Lower leg skin (tissue), 4 donors: Measurements from ENCODE around the gene ALG12. TPM values are rescaled to one million over a fixed set of nuclear protein-coding genes. Genes with fewer than 3 reads are reported as not detected.

ENCODE experiments used
- DNase-seq, 2 donors: peaks; one replicate each; pipeline ENCODE4 v3.0.0-alpha.2; 2019; ENCODE audit warnings: low spot score in 2 of 2
- H3K4me3 ChIP-seq: fragments of 200-600 bp; sonication (generic); 2 replicates; pipeline ENCODE4 v1.5.1; 2017; ENCODE audit warnings: mild to moderate bottlenecking, low read depth; ENCODE audit not compliant: poor library complexity, severe bottlenecking
- POLR2A ChIP-seq, 2 donors: fragments of 450-650 bp; IDR thresholded peaks; one replicate each; pipeline ENCODE4 v1.6.1; 2016 to 2017; ENCODE audit warnings: antibody characterized with exemption in 2 of 2, mild to moderate bottlenecking in 1 of 2, moderate library complexity in 1 of 2
- WGBS, 2 donors: methylation state at CpG; one replicate each; pipeline ENCODE4 v1.1.5; 2018; 5-methylcytosine and 5-hydroxymethylcytosine counted together
- intact Hi-C: fragments of 100-400 bp; cut with DNase I; formaldehyde crosslinking; loops from one replicate; pipeline ENCODE4 v1.15.0; 2023; ENCODE audit warnings: low total_unique reads
- total RNA-seq, 4 donors: library from RNA; depleted of rRNA; stranded (reverse); fragments of >200 nt; gene quantifications; one replicate each; pipeline ENCODE4 v1.1.0, GENCODE V29; 2016
- TF ChIP-seq, protein P1 (sequence below), 3 donors: fragments of 450-650 bp; IDR thresholded peaks; one replicate each; pipeline ENCODE4 v1.5.1; 2016; ENCODE audit warnings: antibody characterized with exemption in 3 of 3, mild to moderate bottlenecking in 3 of 3, moderate library complexity in 2 of 3

ALG12 gene
- total RNA-seq, 4 donors from 2014 or later = 7.5 to 25.6 (median 16.1) TPM

DNA sequence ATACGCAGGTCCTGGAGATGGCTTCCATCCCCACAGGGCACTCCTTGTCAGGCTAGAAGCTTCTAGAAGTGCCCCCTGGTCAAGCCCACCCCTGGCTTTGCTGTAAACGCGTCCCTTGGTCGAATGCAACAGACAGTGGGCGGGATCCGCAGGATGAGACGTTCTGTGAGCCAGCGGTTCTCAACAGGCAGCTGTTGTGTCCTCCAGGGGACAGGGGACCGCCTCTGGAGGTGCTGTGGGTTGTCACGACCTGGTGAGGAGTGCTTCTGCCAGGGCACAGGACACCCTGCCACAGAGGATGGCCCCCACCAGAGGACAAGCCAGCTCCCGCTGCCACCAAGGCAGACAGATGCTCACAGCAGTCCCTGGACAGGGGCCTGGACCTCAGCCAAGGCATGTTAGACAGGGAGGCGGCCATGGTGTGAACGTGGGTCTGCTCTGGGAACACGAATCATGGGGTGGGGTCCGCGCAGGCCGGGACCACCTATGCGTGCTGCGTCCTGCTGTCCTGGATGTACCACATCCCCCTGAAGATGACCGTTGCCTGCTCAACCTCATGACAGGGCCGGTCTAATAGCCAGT, 11.8 kb upstream of the ALG12 start:
- TF ChIP-seq, protein P1, sequence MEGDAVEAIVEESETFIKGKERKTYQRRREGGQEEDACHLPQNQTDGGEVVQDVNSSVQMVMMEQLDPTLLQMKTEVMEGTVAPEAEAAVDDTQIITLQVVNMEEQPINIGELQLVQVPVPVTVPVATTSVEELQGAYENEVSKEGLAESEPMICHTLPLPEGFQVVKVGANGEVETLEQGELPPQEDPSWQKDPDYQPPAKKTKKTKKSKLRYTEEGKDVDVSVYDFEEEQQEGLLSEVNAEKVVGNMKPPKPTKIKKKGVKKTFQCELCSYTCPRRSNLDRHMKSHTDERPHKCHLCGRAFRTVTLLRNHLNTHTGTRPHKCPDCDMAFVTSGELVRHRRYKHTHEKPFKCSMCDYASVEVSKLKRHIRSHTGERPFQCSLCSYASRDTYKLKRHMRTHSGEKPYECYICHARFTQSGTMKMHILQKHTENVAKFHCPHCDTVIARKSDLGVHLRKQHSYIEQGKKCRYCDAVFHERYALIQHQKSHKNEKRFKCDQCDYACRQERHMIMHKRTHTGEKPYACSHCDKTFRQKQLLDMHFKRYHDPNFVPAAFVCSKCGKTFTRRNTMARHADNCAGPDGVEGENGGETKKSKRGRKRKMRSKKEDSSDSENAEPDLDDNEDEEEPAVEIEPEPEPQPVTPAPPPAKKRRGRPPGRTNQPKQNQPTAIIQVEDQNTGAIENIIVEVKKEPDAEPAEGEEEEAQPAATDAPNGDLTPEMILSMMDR (IDR thresholded peaks at IDR 0.05) = no peak
- TF ChIP-seq POLR2A (IDR thresholded peaks at IDR 0.05) = no peak
- intact Hi-C loops = loop anchor here (2.0 to 10.0 kb wide), 2 partner anchors 101 to 255 kb away; partner anchors contain the start of gene TRABD
- H3K4me3 ChIP-seq = no peak overlapping the region
- no peak for DNase-seq
- 31 to 58% methylated on average over 9 to 21 of the region's 21 CpGs for WGBS, 2 donors

DNA sequence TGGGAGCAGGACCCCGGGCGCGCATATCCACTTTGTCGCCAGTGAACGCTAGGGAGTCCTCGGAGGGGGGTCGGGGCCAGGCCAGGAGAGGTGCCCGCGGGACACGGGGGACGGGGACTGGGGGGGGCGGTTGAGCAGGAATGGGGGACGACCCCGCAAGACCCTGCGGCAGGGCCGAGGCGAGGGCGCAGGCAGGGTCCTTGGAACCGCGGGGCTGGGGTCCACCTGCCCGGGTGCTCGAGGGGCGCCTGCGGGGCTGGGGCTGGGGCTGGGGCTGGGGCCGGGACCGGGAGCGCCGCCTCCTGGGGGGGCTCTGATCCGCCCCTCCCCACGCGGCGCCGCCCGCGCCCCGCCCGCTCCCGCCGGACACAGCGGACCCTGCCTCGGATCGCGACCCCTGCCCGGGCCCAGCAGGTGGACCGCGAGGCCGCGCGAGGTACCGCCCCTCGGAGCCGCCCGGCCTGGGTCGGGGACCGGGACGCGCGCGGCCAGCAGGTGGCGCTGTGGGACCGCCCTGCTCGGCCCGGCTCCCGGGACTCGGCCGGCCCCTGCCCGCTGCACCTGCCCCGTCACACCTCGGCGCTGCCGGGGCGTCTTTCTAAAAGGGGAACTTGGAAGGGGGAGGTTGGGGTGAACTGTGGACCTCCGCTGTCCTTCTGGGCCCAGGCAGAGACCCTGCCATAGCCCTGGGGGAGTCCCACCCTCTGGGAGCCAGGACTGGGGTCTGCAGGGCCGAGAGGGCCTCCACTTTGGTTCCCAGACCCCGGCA, 11.2 kb upstream of the ALG12 start:
- WGBS, 2 donors = 0 to 4% methylated on average over 16 to 37 of the region's 75 CpGs
- no peak for DNase-seq
- intact Hi-C loops = no loop called here
- H3K4me3 ChIP-seq = no peak overlapping the region
- TF ChIP-seq POLR2A (IDR thresholded peaks at IDR 0.05) = no peak
- TF ChIP-seq, protein P1 (IDR thresholded peaks at IDR 0.05) = no peak

DNA sequence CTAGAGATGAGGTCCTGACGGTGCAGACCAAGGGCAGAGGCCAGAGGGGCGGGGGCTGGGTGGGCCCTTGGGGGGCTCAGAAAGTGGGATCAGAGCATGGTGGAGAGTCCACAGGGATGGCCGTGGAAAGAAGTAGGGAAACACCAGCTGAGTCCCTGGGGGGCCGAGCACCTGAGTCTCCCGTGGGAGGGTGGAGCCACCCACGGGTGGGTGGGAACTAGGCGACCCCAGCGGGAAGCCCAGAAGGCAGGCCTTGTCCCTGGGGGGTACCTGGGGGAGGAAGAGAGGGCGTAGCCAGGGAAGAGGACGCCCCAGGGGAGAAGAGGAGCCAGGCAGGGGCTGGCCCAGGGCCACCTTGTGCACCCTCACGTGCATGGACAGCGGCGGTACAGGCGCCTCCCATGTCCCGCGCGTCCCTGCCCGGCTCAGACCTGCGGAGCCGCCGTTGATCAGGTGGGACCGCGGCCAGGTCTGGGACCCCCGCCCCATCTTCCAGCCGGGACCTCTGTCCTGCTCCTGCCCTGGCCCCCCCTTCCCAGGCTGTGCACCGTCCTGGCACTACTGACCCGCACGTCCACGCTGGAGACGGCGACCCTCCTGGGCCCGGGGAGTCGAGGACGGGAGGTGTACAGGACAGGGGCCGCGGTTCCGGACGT, 10.4 kb upstream of the ALG12 start:
- WGBS, 2 donors = 28 to 38% methylated on average over 27 to 29 of the region's 38 CpGs
- DNase-seq = no peak
- no peak overlapping the region for H3K4me3 ChIP-seq
- TF ChIP-seq, protein P1 (IDR thresholded peaks at IDR 0.05) = no peak
- TF ChIP-seq POLR2A (IDR thresholded peaks at IDR 0.05) = no peak
- intact Hi-C loops = no loop called here

- WGBS, 2 donors = 89% methylated on average over 7 to 8 of the region's 8 CpGs
Measured at GRCh38 chr22:49928185-49928495, 9.9 kb upstream of the ALG12 start.

DNA sequence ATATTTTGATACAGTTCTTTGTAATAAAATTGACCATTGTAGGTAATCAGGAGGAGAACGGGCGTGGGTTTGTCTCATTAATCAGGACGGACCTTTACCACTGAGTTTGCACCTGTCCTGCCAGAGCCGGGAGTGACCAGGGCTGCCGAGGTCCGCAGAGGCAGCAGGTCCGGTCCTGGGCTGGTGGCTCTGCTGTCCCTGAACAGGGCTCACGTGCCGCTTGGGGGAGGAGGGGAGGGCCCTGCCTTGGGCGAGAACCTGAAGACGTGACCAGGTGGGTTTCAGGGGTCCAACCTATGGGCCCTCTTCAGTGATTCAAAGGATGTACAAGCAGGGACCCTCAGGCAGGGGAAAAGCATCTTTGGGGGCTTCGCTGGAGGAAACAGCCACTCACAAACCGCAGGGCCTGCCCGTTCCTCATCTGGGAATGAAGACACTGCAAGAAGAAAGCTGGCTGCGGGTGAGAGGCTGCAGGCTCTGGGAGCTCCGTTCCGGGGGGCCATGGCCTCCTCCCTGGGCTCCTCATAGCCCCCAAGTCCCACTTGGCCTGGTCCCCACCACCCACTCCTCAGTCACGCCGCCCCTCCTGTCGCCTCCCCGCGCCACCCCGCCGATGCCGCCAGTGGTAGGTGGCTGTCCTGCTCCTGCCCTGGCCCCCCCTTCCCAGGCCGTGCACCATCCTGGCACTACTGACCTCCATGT, 9.4 kb upstream of the ALG12 start:
- TF ChIP-seq, protein P1 (IDR thresholded peaks at IDR 0.05) = no peak
- TF ChIP-seq POLR2A (IDR thresholded peaks at IDR 0.05) = no peak
- intact Hi-C loops = no loop called here
- no peak for DNase-seq
- 91% methylated on average over 18 to 26 of the region's 26 CpGs for WGBS, 2 donors
- no peak overlapping the region for H3K4me3 ChIP-seq

More at GRCh38 chr22:49928185-49928495, 9.9 kb upstream of the ALG12 start:
- no peak for TF ChIP-seq POLR2A (IDR thresholded peaks at IDR 0.05)
- TF ChIP-seq, protein P1 (IDR thresholded peaks at IDR 0.05) = no peak
- DNase-seq = no peak
- no peak overlapping the region for H3K4me3 ChIP-seq
- intact Hi-C loops = no loop called here
